ENCODE data around the gene MATK. TPM values are rescaled to one million over a fixed set of nuclear protein-coding genes. Genes with fewer than 3 reads are reported as not detected.

The MATK gene
- total RNA-seq, 2 donors from 2014 or later: 5.7 to 5.8 TPM

- Mint-ChIP-seq H3K4me1 (no peaks in the 10 kb centered on the region), H3K4me3 (no peak overlapping the region), H3K36me3 (ENCODE audit: low read depth) (no peaks in the 10 kb centered on the region), H3K9me3 (peaks cover 17% of the 10 kb centered on the region), H3K27me3 (ENCODE audit: insufficient read depth) (peaks cover 4% of the 10 kb centered on the region), H3K27ac (no peak overlapping the region)
- no peak for TF ChIP-seq CTCF (conservative IDR thresholded peaks at IDR 0.05)
- 91 to 94% methylated on average over 29 to 35 of the region's 35 CpGs for WGBS, 2 experiments (ENCODE audit: insufficient coverage in 1 of 2, insufficient read length in 1 of 2)
- no peak overlapping the region for H3K4me3 ChIP-seq (ENCODE audit: low read length)
- H3K36me3 ChIP-seq (ENCODE audit: control insufficient read depth, insufficient read depth, low read length): no peaks in the 10 kb centered on the region
- H3K9me3 ChIP-seq (ENCODE audit: control insufficient read depth, low read length): peaks cover 7% of the 10 kb centered on the region
- H3K4me1 ChIP-seq (ENCODE audit: control insufficient read depth, insufficient read depth, low read length): no peaks in the 10 kb centered on the region
- no peak overlapping the region for H3K9ac ChIP-seq (ENCODE audit: extremely low read depth, low read length, poor library complexity, severe bottlenecking)
- peak overlapping the region; percentile 4 for H3K27ac ChIP-seq (ENCODE audit: low read depth, low read length)
- no peaks in the 10 kb centered on the region for H3K27me3 ChIP-seq (ENCODE audit: control insufficient read depth, insufficient read depth, low read length, poor library complexity, severe bottlenecking)
- DNase-seq: no peak
These were observed 48.3 kb upstream of the MATK start for GRCh38 chr19:3834349-3835054.

DNA sequence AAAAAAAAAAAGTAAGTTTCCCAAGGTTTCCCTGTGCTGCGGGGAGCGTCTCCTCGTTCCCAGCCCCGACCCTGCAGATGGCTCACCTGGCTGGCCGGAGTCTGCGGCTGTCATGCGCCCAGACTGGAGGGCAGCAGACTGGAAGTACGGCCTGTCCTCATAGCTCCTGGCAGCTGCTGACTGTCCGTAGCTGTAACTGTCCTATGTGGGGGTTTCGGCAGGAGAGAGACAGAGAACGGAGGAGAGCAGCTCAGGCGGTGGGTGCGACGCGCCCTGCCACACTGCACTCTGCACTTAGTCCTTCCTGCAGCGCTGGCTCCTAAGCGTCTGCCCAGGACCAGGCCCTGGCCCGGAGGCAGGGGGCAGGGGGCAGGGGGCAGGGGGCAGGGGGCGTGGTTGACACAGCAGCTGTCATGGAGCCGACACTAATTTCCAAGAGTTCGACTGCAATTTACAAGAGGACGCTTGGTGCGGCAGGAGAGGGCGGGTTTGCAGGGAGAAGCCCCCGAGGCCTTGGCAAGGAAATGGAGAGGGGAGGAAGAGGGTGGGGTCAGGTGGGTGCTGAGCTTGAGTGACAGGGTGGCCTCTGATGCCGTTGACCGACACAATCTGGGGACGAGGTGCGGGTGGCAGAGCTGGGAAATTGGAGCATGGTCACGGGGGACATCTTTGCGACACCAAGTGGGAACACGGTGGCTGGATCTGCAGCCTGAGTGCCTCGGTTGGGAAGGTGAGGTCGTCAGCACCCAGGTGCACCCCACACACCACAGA is 47.6 kb upstream of the MATK start:
- Mint-ChIP-seq H3K36me3 (ENCODE audit: low read depth) (no peaks in the 10 kb centered on the region), H3K9me3 (peaks cover 17% of the 10 kb centered on the region), H3K4me1 (no peaks in the 10 kb centered on the region), H3K27ac (no peak overlapping the region), H3K27me3 (ENCODE audit: insufficient read depth) (peaks cover 4% of the 10 kb centered on the region), H3K4me3 (no peak overlapping the region)
- no peak for TF ChIP-seq CTCF (conservative IDR thresholded peaks at IDR 0.05)
- no peak for DNase-seq
- Histone ChIP-seq H3K9me3 (ENCODE audit: control insufficient read depth, low read length) (peaks cover 7% of the 10 kb centered on the region), H3K36me3 (ENCODE audit: control insufficient read depth, insufficient read depth, low read length) (no peaks in the 10 kb centered on the region), H3K27ac (ENCODE audit: low read depth, low read length) (no peak overlapping the region), H3K27me3 (ENCODE audit: control insufficient read depth, insufficient read depth, low read length, poor library complexity, severe bottlenecking) (no peaks in the 10 kb centered on the region), H3K9ac (ENCODE audit: extremely low read depth, low read length, poor library complexity, severe bottlenecking) (no peak overlapping the region), H3K4me1 (ENCODE audit: control insufficient read depth, insufficient read depth, low read length) (no peaks in the 10 kb centered on the region), H3K4me3 (ENCODE audit: low read length) (no peak overlapping the region)
- WGBS, 2 experiments (ENCODE audit: insufficient coverage in 1 of 2, insufficient read length in 1 of 2): 87% methylated on average over 17 to 31 of the region's 34 CpGs

DNA sequence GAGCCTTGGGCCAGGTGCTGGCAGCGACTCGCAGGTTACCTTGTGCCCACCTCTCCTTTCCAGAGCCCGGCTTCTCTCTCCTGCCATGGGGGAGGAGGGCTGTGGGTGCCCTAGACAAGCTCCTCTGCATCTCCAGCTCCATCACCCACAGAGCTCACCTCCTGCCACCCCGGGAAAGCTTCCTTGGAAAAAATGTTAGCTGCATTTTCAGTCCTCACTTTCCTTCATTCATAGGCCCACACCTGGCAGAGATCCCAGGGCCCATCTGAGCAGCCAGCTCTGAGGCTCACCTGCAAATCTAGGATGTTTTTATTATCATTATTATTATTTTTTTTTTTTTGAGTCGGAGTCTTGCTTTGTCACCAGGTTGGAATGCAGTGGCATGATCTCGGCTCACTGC is 45.8 kb upstream of the MATK start:
- Histone ChIP-seq H3K27me3 (ENCODE audit: control insufficient read depth, insufficient read depth, low read length, poor library complexity, severe bottlenecking) (no peaks in the 10 kb centered on the region), H3K36me3 (ENCODE audit: control insufficient read depth, insufficient read depth, low read length) (no peaks in the 10 kb centered on the region), H3K9ac (ENCODE audit: extremely low read depth, low read length, poor library complexity, severe bottlenecking) (no peak overlapping the region), H3K4me1 (ENCODE audit: control insufficient read depth, insufficient read depth, low read length) (no peaks in the 10 kb centered on the region), H3K27ac (ENCODE audit: low read depth, low read length) (no peak overlapping the region), H3K9me3 (ENCODE audit: control insufficient read depth, low read length) (no peaks in the 10 kb centered on the region), H3K4me3 (ENCODE audit: low read length) (no peak overlapping the region)
- H3K4me1 Mint-ChIP-seq: no peaks in the 10 kb centered on the region
- TF ChIP-seq CTCF (conservative IDR thresholded peaks at IDR 0.05): no peak
- H3K36me3 Mint-ChIP-seq (ENCODE audit: low read depth): no peaks in the 10 kb centered on the region
- H3K27ac Mint-ChIP-seq: no peak overlapping the region
- no peaks in the 10 kb centered on the region for H3K27me3 Mint-ChIP-seq (ENCODE audit: insufficient read depth)
- H3K9me3 Mint-ChIP-seq: peaks cover 2% of the 10 kb centered on the region
- 94 to 100% methylated on average over 1 to 6 of the region's 6 CpGs for WGBS, 2 experiments (ENCODE audit: insufficient coverage in 1 of 2, insufficient read length in 1 of 2)
- DNase-seq: no peak
- no peak overlapping the region for H3K4me3 Mint-ChIP-seq
